ENCODE data around the gene CYBRD1.

CYBRD1 gene

GRCh38 chr2:171547720-171548119, 25.4 kb downstream of the CYBRD1 start:
- Histone ChIP-seq H3K4ac (ENCODE audit: low read depth, low read length) (no peak overlapping the region), H3K79me1 (ENCODE audit: low read length) (no peaks in the 10 kb centered on the region), H2BK120ac (ENCODE audit: low read depth, low read length) (no peak overlapping the region), H4K5ac (ENCODE audit: low read length) (no peak overlapping the region), H3K4me2 (ENCODE audit: low read length) (no peak overlapping the region), H3K27me3 (ENCODE audit: insufficient read depth, low read length, poor library complexity) (no peaks in the 10 kb centered on the region), H3K4me3 (ENCODE audit: low read length) (no peak overlapping the region), H3K27ac (ENCODE audit: low read depth, low read length) (no peak overlapping the region), H2BK15ac (replicated peaks; ENCODE audit: low read depth) (no peak overlapping the region), H3K36me3 (ENCODE audit: control insufficient read depth, insufficient read depth, low read length) (no peaks in the 10 kb centered on the region), H3K9ac (ENCODE audit: low read length) (no peak overlapping the region), H2BK5ac (ENCODE audit: low read length) (no peak overlapping the region), H3K79me2 (ENCODE audit: control insufficient read depth, insufficient read depth, low read length) (no peaks in the 10 kb centered on the region), H2AK5ac (ENCODE audit: low read length) (no peak overlapping the region), H3K4me1 (ENCODE audit: control insufficient read depth, low read depth, low read length) (no peaks in the 10 kb centered on the region), H4K8ac (ENCODE audit: low read depth, low read length) (no peak overlapping the region), H3K18ac (ENCODE audit: low read length) (no peak overlapping the region), H3K23ac (ENCODE audit: low read length) (no peak overlapping the region), H3K56ac (ENCODE audit: low read length) (no peak overlapping the region)
- no peak for DNase-seq
- WGBS (ENCODE audit: extremely low coverage, insufficient coverage, low lambda C conversion rate), result no CpG with 5 or more reads among the region's 2 CpGs

- DNase-seq, result no peak
- Histone ChIP-seq H3K23ac (ENCODE audit: low read length) (no peak overlapping the region), H3K79me1 (ENCODE audit: low read length) (no peaks in the 10 kb centered on the region), H3K4ac (ENCODE audit: low read depth, low read length) (no peak overlapping the region), H2BK15ac (replicated peaks; ENCODE audit: low read depth) (no peak overlapping the region), H3K36me3 (ENCODE audit: control insufficient read depth, insufficient read depth, low read length) (no peaks in the 10 kb centered on the region), H3K79me2 (ENCODE audit: control insufficient read depth, insufficient read depth, low read length) (no peaks in the 10 kb centered on the region), H3K9ac (ENCODE audit: low read length) (no peak overlapping the region), H3K27me3 (ENCODE audit: insufficient read depth, low read length, poor library complexity) (no peaks in the 10 kb centered on the region), H3K4me3 (ENCODE audit: low read length) (no peak overlapping the region), H2BK120ac (ENCODE audit: low read depth, low read length) (no peak overlapping the region), H3K4me2 (ENCODE audit: low read length) (no peak overlapping the region), H3K27ac (ENCODE audit: low read depth, low read length) (no peak overlapping the region), H2BK5ac (ENCODE audit: low read length) (no peak overlapping the region), H3K18ac (ENCODE audit: low read length) (no peak overlapping the region), H4K8ac (ENCODE audit: low read depth, low read length) (no peak overlapping the region), H2AK5ac (ENCODE audit: low read length) (no peak overlapping the region), H3K4me1 (ENCODE audit: control insufficient read depth, low read depth, low read length) (no peaks in the 10 kb centered on the region), H4K5ac (ENCODE audit: low read length) (no peak overlapping the region), H3K56ac (ENCODE audit: low read length) (no peak overlapping the region)
Observed at GRCh38 chr2:171550613-171551012, 28.3 kb downstream of the CYBRD1 start.

GRCh38 chr2:171551836-171552235, 29.6 kb downstream of the CYBRD1 start:
- no peak overlapping the region for H2AK5ac ChIP-seq (ENCODE audit: low read length)
- H4K8ac ChIP-seq (ENCODE audit: low read depth, low read length), result no peak overlapping the region
- H3K27me3 ChIP-seq (ENCODE audit: insufficient read depth, low read length, poor library complexity), result no peaks in the 10 kb centered on the region
- H3K4me1 ChIP-seq (ENCODE audit: control insufficient read depth, low read depth, low read length), result no peaks in the 10 kb centered on the region
- H3K4me2 ChIP-seq (ENCODE audit: low read length), result no peak overlapping the region
- H3K4me3 ChIP-seq (ENCODE audit: low read length), result no peak overlapping the region
- no peak for DNase-seq
- no peaks in the 10 kb centered on the region for H3K36me3 ChIP-seq (ENCODE audit: control insufficient read depth, insufficient read depth, low read length)
- H3K56ac ChIP-seq (ENCODE audit: low read length), result no peak overlapping the region
- H2BK120ac ChIP-seq (ENCODE audit: low read depth, low read length), result no peak overlapping the region
- H3K27ac ChIP-seq (ENCODE audit: low read depth, low read length), result no peak overlapping the region
- H3K9ac ChIP-seq (ENCODE audit: low read length), result no peak overlapping the region
- no peaks in the 10 kb centered on the region for H3K79me2 ChIP-seq (ENCODE audit: control insufficient read depth, insufficient read depth, low read length)
- H3K4ac ChIP-seq (ENCODE audit: low read depth, low read length), result no peak overlapping the region
- no peak overlapping the region for H4K5ac ChIP-seq (ENCODE audit: low read length)
- H3K79me1 ChIP-seq (ENCODE audit: low read length), result no peaks in the 10 kb centered on the region
- H2BK5ac ChIP-seq (ENCODE audit: low read length), result no peak overlapping the region
- no peak overlapping the region for H3K23ac ChIP-seq (ENCODE audit: low read length)
- H2BK15ac ChIP-seq (replicated peaks; ENCODE audit: low read depth), result no peak overlapping the region
- no peak overlapping the region for H3K18ac ChIP-seq (ENCODE audit: low read length)

GRCh38 chr2:171553236-171553635, 31.0 kb downstream of the CYBRD1 start:
- Histone ChIP-seq H3K4ac (ENCODE audit: low read depth, low read length) (no peak overlapping the region), H3K4me2 (ENCODE audit: low read length) (no peak overlapping the region), H3K23ac (ENCODE audit: low read length) (no peak overlapping the region), H4K5ac (ENCODE audit: low read length) (no peak overlapping the region), H3K79me1 (ENCODE audit: low read length) (no peaks in the 10 kb centered on the region), H2BK120ac (ENCODE audit: low read depth, low read length) (no peak overlapping the region), H2AK5ac (ENCODE audit: low read length) (no peak overlapping the region), H3K27ac (ENCODE audit: low read depth, low read length) (no peak overlapping the region), H3K9ac (ENCODE audit: low read length) (no peak overlapping the region), H2BK5ac (ENCODE audit: low read length) (no peak overlapping the region), H3K36me3 (ENCODE audit: control insufficient read depth, insufficient read depth, low read length) (no peaks in the 10 kb centered on the region), H3K79me2 (ENCODE audit: control insufficient read depth, insufficient read depth, low read length) (no peaks in the 10 kb centered on the region), H3K56ac (ENCODE audit: low read length) (no peak overlapping the region), H3K4me1 (ENCODE audit: control insufficient read depth, low read depth, low read length) (no peaks in the 10 kb centered on the region), H4K8ac (ENCODE audit: low read depth, low read length) (no peak overlapping the region), H2BK15ac (replicated peaks; ENCODE audit: low read depth) (no peak overlapping the region), H3K27me3 (ENCODE audit: insufficient read depth, low read length, poor library complexity) (no peaks in the 10 kb centered on the region), H3K4me3 (ENCODE audit: low read length) (no peak overlapping the region), H3K18ac (ENCODE audit: low read length) (no peak overlapping the region)
- no CpG with 5 or more reads among the region's 2 CpGs for WGBS (ENCODE audit: extremely low coverage, insufficient coverage, low lambda C conversion rate)
- DNase-seq, result no peak

DNA sequence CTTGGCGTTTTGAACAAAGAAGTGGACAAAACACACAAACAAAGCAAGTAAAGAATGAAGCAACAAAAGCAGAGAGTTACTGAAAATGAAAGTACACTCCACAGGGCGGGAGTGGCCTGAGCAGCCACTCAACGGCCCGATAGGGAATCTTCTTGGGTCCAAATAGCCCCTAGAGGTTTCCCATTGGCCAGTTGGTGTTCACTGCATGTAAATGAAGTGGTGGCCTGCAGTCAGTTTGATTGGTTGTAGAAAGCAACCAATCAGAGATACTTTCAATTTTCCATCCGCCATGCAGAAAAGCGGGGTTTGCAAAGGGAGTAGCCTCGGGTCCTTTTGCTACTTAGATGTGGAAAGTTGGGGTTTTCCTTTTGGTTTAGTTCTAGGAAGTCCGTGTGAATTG, 31.6 kb downstream of the CYBRD1 start:
- no peak overlapping the region for H3K4ac ChIP-seq (ENCODE audit: low read depth, low read length)
- H2BK15ac ChIP-seq (replicated peaks; ENCODE audit: low read depth), result no peak overlapping the region
- H3K4me1 ChIP-seq (ENCODE audit: control insufficient read depth, low read depth, low read length), result no peaks in the 10 kb centered on the region
- H4K8ac ChIP-seq (ENCODE audit: low read depth, low read length), result no peak overlapping the region
- H3K36me3 ChIP-seq (ENCODE audit: control insufficient read depth, insufficient read depth, low read length), result no peaks in the 10 kb centered on the region
- H3K79me1 ChIP-seq (ENCODE audit: low read length), result no peaks in the 10 kb centered on the region
- no peak overlapping the region for H3K27ac ChIP-seq (ENCODE audit: low read depth, low read length)
- no peaks in the 10 kb centered on the region for H3K79me2 ChIP-seq (ENCODE audit: control insufficient read depth, insufficient read depth, low read length)
- DNase-seq, result peak; percentile 39
- H3K56ac ChIP-seq (ENCODE audit: low read length), result no peak overlapping the region
- H3K4me3 ChIP-seq (ENCODE audit: low read length), result no peak overlapping the region
- WGBS (ENCODE audit: extremely low coverage, insufficient coverage, low lambda C conversion rate), result no CpG with 5 or more reads among the region's 8 CpGs
- H2BK120ac ChIP-seq (ENCODE audit: low read depth, low read length), result no peak overlapping the region
- H2AK5ac ChIP-seq (ENCODE audit: low read length), result no peak overlapping the region
- no peak overlapping the region for H3K9ac ChIP-seq (ENCODE audit: low read length)
- H2BK5ac ChIP-seq (ENCODE audit: low read length), result no peak overlapping the region
- H3K18ac ChIP-seq (ENCODE audit: low read length), result no peak overlapping the region
- H3K23ac ChIP-seq (ENCODE audit: low read length), result no peak overlapping the region
- H4K5ac ChIP-seq (ENCODE audit: low read length), result no peak overlapping the region
- H3K4me2 ChIP-seq (ENCODE audit: low read length), result no peak overlapping the region
- no peaks in the 10 kb centered on the region for H3K27me3 ChIP-seq (ENCODE audit: insufficient read depth, low read length, poor library complexity)

DNA sequence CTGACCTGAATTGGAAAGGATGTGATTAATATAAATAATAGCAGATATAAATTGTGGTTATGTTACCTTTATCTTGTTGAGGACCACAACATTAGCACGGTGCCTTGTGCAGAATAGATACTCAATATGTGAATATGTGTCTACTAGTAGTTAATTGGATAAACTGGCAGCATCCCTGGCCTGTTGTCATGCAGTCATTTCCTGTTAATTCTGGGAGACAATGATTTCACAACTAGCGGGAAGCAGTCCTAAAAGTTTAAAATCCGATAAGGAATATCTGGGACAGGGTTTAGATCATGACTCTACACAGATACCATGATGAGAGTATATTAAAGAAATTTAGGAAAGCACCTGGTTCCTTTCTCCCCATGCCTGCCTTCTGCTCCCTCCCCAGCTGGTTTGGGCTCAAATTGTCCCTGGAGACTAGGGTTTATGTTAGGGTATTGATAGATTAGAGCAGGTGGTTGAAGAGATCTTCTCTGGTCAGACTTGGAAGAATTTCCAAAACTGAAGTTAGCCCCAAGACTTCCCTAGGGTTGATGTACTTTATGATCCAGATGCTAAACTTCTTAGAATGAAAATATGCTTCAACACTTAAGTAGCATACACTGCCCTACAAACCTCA, 32.8 kb downstream of the CYBRD1 start:
- Histone ChIP-seq H3K4me2 (ENCODE audit: low read length) (no peak overlapping the region), H4K5ac (ENCODE audit: low read length) (no peak overlapping the region), H3K18ac (ENCODE audit: low read length) (no peak overlapping the region), H2BK120ac (ENCODE audit: low read depth, low read length) (no peak overlapping the region), H4K8ac (ENCODE audit: low read depth, low read length) (no peak overlapping the region), H3K36me3 (ENCODE audit: control insufficient read depth, insufficient read depth, low read length) (no peaks in the 10 kb centered on the region), H3K27ac (ENCODE audit: low read depth, low read length) (no peak overlapping the region), H2BK15ac (replicated peaks; ENCODE audit: low read depth) (no peak overlapping the region), H3K56ac (ENCODE audit: low read length) (no peak overlapping the region), H3K27me3 (ENCODE audit: insufficient read depth, low read length, poor library complexity) (no peaks in the 10 kb centered on the region), H3K4me1 (ENCODE audit: control insufficient read depth, low read depth, low read length) (no peaks in the 10 kb centered on the region), H2BK5ac (ENCODE audit: low read length) (no peak overlapping the region), H3K79me2 (ENCODE audit: control insufficient read depth, insufficient read depth, low read length) (no peaks in the 10 kb centered on the region), H2AK5ac (ENCODE audit: low read length) (no peak overlapping the region), H3K4ac (ENCODE audit: low read depth, low read length) (no peak overlapping the region), H3K79me1 (ENCODE audit: low read length) (no peaks in the 10 kb centered on the region), H3K4me3 (ENCODE audit: low read length) (no peak overlapping the region), H3K9ac (ENCODE audit: low read length) (no peak overlapping the region), H3K23ac (ENCODE audit: low read length) (no peak overlapping the region)
- DNase-seq, result no peak
- WGBS (ENCODE audit: extremely low coverage, insufficient coverage, low lambda C conversion rate), result no CpG with 5 or more reads among the region's 3 CpGs
